ENCODE measurements around the gene ZNF705A.
A peak's percentile ranks its signal among the peaks of the same experiment; 100 is the strongest.
"Not testable (repeated sequence)": the region's sequence is repeated elsewhere in the genome, so short reads cannot be mapped to it uniquely, and the experiment has no call there.

Gene ZNF705A

GRCh38 chr12:8156845-8157244 is at the start of gene ZNF705A:
TSS of gene ZNF705A (plus strand) at chr12:8157015. CDS start at chr12:8172626, 15,611 bp downstream.
- peak; percentile 52 to 84 for DNase-seq (ENCODE audit: low read depth in 2 of 2)
- no peak within 1 kb of the TSS for H3K4me3 ChIP-seq (replicated peaks in 1 of 2; ENCODE audit: low read depth in 2 of 2, low read length in 2 of 2)
- TF ChIP-seq CTCF (IDR thresholded peaks at IDR 0.05; ENCODE audit: low read depth, low read length) = no peak

GRCh38 chr12:8108808-8109398 is 47.9 kb upstream of the ZNF705A start:
- no peak overlapping the region for H3K4me3 ChIP-seq (replicated peaks in 1 of 2; ENCODE audit: low read depth in 2 of 2, low read length in 2 of 2)
- peak; percentile 85 to 88 for DNase-seq (ENCODE audit: low read depth in 2 of 2)
- TF ChIP-seq CTCF (IDR thresholded peaks at IDR 0.05; ENCODE audit: low read depth, low read length) = peak; percentile 92

- not testable (repeated sequence) for H3K4me3 ChIP-seq (replicated peaks in 1 of 2; ENCODE audit: low read depth in 2 of 2, low read length in 2 of 2); DNase-seq (ENCODE audit: low read depth in 2 of 2)
Observed at GRCh38 chr12:8113117-8113516, 43.7 kb upstream of the ZNF705A start.

GRCh38 chr12:8120072-8120713 is 36.6 kb upstream of the ZNF705A start:
- no peak for TF ChIP-seq CTCF (IDR thresholded peaks at IDR 0.05; ENCODE audit: low read depth, low read length)
- H3K4me3 ChIP-seq (replicated peaks in 1 of 2; ENCODE audit: low read depth in 2 of 2, low read length in 2 of 2) = no peak overlapping the region
- DNase-seq (ENCODE audit: low read depth in 2 of 2) = no peak

- no peak within 1 kb of the TSS for H3K4me3 ChIP-seq (replicated peaks in 1 of 2; ENCODE audit: low read depth in 2 of 2, low read length in 2 of 2)
Observed at GRCh38 chr12:8123124-8123912, 33.5 kb upstream of the ZNF705A start, which contains the start of gene CLEC4A. TSS of gene CLEC4A (plus strand) at chr12:8123617. CDS start at chr12:8123879, 262 bp downstream.

GRCh38 chr12:8127138-8127537 is 29.7 kb upstream of the ZNF705A start:
- no peak for TF ChIP-seq CTCF (IDR thresholded peaks at IDR 0.05; ENCODE audit: low read depth, low read length)
- DNase-seq (ENCODE audit: low read depth in 2 of 2) = no peak
- H3K4me3 ChIP-seq (replicated peaks in 1 of 2; ENCODE audit: low read depth in 2 of 2, low read length in 2 of 2) = no peak overlapping the region

More at GRCh38 chr12:8123124-8123912, 33.5 kb upstream of the ZNF705A start, which contains the start of gene CLEC4A:
- no peak for TF ChIP-seq CTCF (IDR thresholded peaks at IDR 0.05; ENCODE audit: low read depth, low read length)
- DNase-seq (ENCODE audit: low read depth in 2 of 2) = no peak

GRCh38 chr12:8133636-8134397 is 23.0 kb upstream of the ZNF705A start:
- not testable (repeated sequence) for H3K4me3 ChIP-seq (replicated peaks in 1 of 2; ENCODE audit: low read depth in 2 of 2, low read length in 2 of 2); DNase-seq (ENCODE audit: low read depth in 2 of 2)

- not testable (repeated sequence) for H3K4me3 ChIP-seq (replicated peaks in 1 of 2; ENCODE audit: low read depth in 2 of 2, low read length in 2 of 2); DNase-seq (ENCODE audit: low read depth in 2 of 2)
Observed at GRCh38 chr12:8134398-8134930, 22.4 kb upstream of the ZNF705A start.

GRCh38 chr12:8141647-8142046 is 15.2 kb upstream of the ZNF705A start:
- not testable (repeated sequence) for H3K4me3 ChIP-seq (replicated peaks in 1 of 2; ENCODE audit: low read depth in 2 of 2, low read length in 2 of 2)

More at GRCh38 chr12:8141647-8142046, 15.2 kb upstream of the ZNF705A start:
- not testable (repeated sequence) for DNase-seq (ENCODE audit: low read depth in 2 of 2)

Measured in cardiac fibroblast (primary cell).